C4-2B (cell line): ENCODE results near the gene GNAZ.
"Not testable (repeated sequence)": the region's sequence is repeated elsewhere in the genome, so short reads cannot be mapped to it uniquely, and the experiment has no call there.

ENCODE experiments used
- CTCF ChIP-seq: fragments of 450-650 bp; conservative IDR thresholded peaks from 2 replicates; pipeline ENCODE4 v1.5.1; 2017; ENCODE audit warnings: mild to moderate bottlenecking
- ZFX ChIP-seq: fragments of 450-650 bp; IDR thresholded peaks from 2 replicates; pipeline ENCODE4 v1.6.1; 2017

- not testable (repeated sequence) for TF ChIP-seq CTCF, ZFX
Measured at GRCh38 chr22:23027849-23028248, 42.5 kb upstream of the GNAZ start.
